Suprapubic skin (tissue), 3 donors: ENCODE data around the gene SLIT1.

ENCODE experiments used
- POLR2A ChIP-seq, 2 donors: fragments of 450-650 bp; IDR thresholded peaks; one replicate each; pipeline ENCODE4 v1.6.1; 2017; ENCODE audit warnings: antibody characterized with exemption in 2 of 2, mild to moderate bottlenecking in 2 of 2, moderate library complexity in 2 of 2
- TF ChIP-seq, protein P1 (sequence below), 2 donors: fragments of 200-600 bp in 1 of 2; fragments of 450-650 bp in 1 of 2; sonication (generic) in 1 of 2; IDR thresholded peaks; one replicate each; pipeline ENCODE4 v1.5.1; 2016 to 2019; ENCODE audit warnings: antibody characterized with exemption in 2 of 2, mild to moderate bottlenecking in 1 of 2, moderate library complexity in 1 of 2

DNA sequence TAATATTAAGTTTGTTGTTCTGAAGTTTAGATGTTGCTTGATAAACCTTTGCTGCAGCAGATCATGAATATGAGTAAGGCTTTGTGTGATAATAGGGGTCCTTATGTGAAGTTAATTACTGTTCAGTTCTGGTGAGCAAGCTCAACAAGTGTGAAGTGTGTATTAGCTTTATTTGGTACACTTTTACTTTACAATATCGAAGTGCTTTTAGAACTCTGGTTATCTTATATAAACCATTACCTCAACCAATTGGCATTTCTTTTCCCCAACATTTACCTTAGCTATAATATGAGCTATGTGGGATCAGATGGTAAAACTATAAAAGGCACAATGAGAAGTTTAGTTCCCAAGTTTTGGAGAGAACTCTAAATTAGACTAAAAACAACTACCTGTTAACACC is 226.0 kb downstream of the SLIT1 start:
- TF ChIP-seq, protein P1, sequence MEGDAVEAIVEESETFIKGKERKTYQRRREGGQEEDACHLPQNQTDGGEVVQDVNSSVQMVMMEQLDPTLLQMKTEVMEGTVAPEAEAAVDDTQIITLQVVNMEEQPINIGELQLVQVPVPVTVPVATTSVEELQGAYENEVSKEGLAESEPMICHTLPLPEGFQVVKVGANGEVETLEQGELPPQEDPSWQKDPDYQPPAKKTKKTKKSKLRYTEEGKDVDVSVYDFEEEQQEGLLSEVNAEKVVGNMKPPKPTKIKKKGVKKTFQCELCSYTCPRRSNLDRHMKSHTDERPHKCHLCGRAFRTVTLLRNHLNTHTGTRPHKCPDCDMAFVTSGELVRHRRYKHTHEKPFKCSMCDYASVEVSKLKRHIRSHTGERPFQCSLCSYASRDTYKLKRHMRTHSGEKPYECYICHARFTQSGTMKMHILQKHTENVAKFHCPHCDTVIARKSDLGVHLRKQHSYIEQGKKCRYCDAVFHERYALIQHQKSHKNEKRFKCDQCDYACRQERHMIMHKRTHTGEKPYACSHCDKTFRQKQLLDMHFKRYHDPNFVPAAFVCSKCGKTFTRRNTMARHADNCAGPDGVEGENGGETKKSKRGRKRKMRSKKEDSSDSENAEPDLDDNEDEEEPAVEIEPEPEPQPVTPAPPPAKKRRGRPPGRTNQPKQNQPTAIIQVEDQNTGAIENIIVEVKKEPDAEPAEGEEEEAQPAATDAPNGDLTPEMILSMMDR (IDR thresholded peaks at IDR 0.05): no peak
- no peak for TF ChIP-seq POLR2A (IDR thresholded peaks at IDR 0.05)
